GM12874 (cell line): ENCODE results near the gene FSHR.

Source experiments
- TF ChIP-seq, protein P1 (sequence below): IDR thresholded peaks from 2 replicates; pipeline ENCODE4 v1.5.1; 2011; ENCODE audit warnings: low read depth, mild to moderate bottlenecking, control low read depth, low read length, moderate library complexity; ENCODE audit not compliant: insufficient read depth

Gene FSHR

DNA sequence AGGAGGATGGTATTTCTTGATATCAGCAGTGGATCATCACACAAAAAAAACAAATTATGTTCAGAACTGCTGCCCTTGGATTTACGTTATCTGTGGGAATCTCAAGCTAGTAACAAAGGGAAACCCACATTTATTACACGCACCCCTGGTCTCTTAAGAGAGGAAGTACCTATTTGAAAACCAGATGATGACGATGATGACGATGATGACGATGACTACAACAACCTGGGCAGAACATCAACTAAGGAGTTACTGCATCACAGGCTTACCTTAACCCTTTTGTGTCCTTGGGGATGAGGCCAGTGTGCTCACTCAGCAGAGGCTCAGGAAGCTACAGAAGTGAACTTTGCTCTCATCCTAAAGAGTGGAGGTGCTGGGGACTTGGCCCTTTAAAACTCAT is 169.4 kb downstream of the FSHR start:
- TF ChIP-seq, protein P1, sequence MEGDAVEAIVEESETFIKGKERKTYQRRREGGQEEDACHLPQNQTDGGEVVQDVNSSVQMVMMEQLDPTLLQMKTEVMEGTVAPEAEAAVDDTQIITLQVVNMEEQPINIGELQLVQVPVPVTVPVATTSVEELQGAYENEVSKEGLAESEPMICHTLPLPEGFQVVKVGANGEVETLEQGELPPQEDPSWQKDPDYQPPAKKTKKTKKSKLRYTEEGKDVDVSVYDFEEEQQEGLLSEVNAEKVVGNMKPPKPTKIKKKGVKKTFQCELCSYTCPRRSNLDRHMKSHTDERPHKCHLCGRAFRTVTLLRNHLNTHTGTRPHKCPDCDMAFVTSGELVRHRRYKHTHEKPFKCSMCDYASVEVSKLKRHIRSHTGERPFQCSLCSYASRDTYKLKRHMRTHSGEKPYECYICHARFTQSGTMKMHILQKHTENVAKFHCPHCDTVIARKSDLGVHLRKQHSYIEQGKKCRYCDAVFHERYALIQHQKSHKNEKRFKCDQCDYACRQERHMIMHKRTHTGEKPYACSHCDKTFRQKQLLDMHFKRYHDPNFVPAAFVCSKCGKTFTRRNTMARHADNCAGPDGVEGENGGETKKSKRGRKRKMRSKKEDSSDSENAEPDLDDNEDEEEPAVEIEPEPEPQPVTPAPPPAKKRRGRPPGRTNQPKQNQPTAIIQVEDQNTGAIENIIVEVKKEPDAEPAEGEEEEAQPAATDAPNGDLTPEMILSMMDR = no peak

DNA sequence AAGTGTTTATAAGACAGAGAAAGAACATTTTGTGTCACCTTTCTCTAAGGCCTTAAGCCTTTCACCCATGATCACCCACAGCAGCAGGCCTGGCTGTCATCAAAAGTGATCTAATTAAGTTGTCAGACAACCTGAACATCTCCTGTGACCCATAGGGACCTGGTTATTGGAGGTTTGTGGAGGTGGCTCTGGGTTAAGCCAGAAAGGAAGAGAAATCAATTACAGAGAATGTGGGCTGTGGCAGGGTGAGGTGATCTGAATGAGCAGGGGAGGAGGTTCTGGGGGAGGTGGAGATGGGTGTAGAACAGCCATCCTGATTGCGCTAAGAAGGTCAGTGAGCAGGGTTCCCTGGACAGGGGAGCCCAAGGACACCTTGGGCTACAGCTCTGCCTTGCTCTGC is 170.8 kb downstream of the FSHR start:
- TF ChIP-seq, protein P1 = no peak

DNA sequence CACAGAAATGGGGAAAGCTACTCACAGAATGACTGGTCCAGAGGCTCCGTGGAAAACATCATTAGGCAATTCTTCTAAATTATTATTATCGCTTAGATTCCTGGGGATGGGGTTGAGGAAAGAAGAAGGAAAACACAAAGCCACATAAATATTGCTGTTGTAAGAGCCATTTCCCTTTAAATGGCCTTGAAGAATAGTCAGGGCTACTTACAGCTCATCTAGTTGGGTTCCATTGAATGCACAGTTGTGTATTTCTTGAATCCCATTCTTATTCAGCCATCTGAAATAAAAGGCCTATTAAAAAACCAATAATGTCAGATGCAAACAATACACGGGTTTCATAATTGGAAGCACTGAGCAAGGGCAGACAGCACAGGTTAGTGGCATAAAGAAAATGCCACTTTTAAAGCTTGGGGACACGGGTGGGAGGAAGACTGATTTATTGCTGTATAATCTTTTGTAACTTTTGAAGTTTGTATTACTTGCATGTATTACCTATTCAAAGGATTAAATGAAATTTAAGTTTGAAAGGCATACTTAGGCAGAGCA is 171.4 kb downstream of the FSHR start:
- TF ChIP-seq, protein P1 = no peak

DNA sequence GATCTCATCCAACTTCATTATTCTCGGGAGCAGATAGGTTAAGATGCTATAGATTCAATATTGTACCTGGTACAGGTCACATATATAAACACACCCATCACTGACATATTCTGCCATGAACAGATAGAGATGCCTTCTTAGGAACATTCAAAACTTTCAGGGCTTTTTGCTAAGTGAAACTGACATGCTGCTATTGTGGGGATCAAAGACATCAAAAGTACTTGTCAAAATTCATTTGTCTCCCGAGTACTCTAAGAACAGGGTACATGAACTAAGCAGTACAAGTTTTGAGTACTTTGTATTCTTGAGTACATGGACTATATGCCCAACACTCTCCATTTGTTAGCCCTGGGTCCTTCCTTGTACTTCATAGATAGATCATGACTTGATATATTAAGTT is 173.5 kb downstream of the FSHR start:
- TF ChIP-seq, protein P1 = no peak

DNA sequence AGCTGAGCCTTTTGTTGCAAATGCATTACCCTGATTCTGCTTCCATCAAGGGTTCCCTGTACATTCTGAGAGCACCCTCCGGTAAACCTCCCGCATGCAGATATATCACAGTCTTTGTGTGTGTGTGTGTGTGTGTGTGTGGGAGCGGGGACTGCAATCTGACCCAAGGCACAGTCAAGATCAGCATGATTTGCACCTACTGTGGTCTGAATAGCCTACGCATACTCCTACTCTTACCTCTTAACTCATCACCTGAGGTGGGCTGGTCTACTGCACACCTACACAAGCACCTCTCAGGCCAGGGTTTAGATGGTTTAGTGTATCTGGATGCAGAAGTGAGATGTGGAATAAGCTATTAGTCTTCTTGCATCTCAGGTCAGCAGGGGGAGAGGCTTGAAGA is 174.6 kb downstream of the FSHR start:
- TF ChIP-seq, protein P1 = no peak

DNA sequence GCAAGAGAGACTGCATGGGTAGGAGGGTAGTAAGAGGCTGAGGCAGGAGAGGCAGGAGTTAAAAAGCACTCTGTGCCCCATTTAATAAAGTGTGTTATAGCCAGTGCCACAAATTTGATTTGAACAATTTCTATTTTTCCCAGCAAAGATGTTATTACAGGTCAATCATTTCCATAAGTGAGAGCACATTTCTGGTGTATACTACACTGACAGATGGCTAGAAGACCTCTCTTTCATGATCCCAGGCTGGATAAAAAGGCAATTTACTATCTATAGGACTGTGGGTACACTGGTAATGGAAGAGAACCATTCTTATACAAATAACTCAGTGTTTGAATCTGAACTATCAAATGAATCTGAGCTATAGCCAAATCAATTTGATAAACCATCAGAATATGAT is 176.2 kb downstream of the FSHR start:
- TF ChIP-seq, protein P1 = no peak

DNA sequence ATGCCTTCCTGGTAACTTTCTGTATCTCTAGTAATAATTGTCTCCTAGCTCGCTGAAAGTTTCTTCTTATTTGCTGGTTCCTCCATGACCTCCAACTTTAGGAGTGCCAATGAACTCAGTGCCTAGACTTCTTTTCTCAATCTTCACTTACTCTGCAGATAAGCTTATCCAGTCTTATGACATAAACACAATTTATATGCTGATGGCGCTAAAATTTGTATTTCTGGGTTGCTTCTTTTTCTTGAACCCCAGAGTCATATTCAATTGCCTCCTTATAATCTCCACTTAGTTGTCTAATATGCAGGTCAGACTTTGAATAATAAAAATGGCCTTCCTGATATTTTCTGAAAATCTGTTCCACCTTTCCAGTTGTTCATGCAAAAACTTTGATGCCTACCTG is 182.5 kb downstream of the FSHR start:
- TF ChIP-seq, protein P1 = no peak
